Forelimb muscle (tissue), 1 donor: ENCODE measurements around the gene NPTXR. TPM values are rescaled to one million over a fixed set of nuclear protein-coding genes. Genes with fewer than 3 reads are reported as not detected.

Source experiments
- DNase-seq: peaks from one replicate; pipeline ENCODE4 v3.0.0-alpha.2; 2013; ENCODE audit warnings: low read depth
- polyA plus RNA-seq: library from polyadenylated mRNA; unstranded; fragments of 120-200 nt; gene quantifications from one replicate; pipeline ENCODE4 v1.2.1, GENCODE V29; 2013; ENCODE audit not compliant: insufficient read length

Gene NPTXR
- polyA plus RNA-seq, 1 donor: 4.9 TPM

GRCh38 chr22:38773363-38773946 is 70.4 kb downstream of the NPTXR start:
- no peak for DNase-seq

- no peak for DNase-seq
Measured at GRCh38 chr22:38772623-38772873, 71.3 kb downstream of the NPTXR start.

DNA sequence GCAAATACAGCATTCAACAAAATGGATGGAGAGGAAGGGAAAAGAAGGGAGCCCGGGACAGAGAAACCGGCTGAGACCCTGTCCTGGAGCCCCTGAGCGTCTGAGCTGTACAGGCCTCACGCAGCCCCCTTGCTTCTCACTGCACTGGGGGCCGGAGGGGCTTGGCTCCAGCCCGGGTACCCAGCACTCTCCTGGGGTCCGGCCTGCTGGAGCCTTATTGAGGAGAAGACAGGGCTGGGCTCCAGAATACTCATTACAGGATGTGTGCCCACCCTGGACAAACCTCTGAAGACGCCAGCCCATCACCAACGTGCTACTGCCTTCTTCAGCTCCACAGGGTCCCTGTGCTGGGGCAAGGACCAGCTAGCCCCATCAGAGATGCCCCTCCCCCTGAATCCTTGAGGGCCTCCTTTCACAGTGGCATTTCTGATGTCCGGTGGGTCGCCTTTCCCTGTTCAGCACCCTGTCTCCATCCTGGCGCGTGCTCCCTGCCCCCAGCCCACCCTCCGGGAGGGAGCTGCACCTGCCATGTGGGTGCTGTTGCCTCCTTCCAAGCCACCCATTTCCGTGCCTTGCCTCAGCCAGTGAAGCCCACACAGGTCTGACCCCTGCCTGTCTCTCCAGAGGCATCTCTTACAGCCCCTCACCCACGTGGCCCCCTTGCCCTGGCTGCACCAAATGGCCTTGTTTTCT is 73.4 kb downstream of the NPTXR start:
- DNase-seq: no peak

Other genes starting within 250 kb of the NPTXR start
- 1.1 TPM for gene FAM227A, start 187.6 kb downstream of the NPTXR start, polyA plus RNA-seq
- gene CBY1, start 187.4 kb downstream of the NPTXR start, polyA plus RNA-seq: 32.4 TPM
- gene TOMM22, start 162.1 kb downstream of the NPTXR start, polyA plus RNA-seq: 79.4 TPM
- 30.9 TPM for gene JOSD1, start 143.1 kb downstream of the NPTXR start, polyA plus RNA-seq
- 32.0 TPM for gene GTPBP1, start 138.1 kb downstream of the NPTXR start, polyA plus RNA-seq
- 50.6 TPM for gene SUN2, start 88.0 kb downstream of the NPTXR start, polyA plus RNA-seq
- gene DNAL4, start 49.9 kb downstream of the NPTXR start, polyA plus RNA-seq: 12.5 TPM
- gene CBX6, start 28.2 kb upstream of the NPTXR start, polyA plus RNA-seq: 24.4 TPM
- not detected for gene APOBEC3A, start 113.6 kb upstream of the NPTXR start, polyA plus RNA-seq
- gene APOBEC3B, start 138.3 kb upstream of the NPTXR start, polyA plus RNA-seq: 1.4 TPM
- gene APOBEC3C, start 170.2 kb upstream of the NPTXR start, polyA plus RNA-seq: 3.4 TPM
- 0.57 TPM for gene APOBEC3D, start 177.1 kb upstream of the NPTXR start, polyA plus RNA-seq
- gene APOBEC3F, start 196.8 kb upstream of the NPTXR start, polyA plus RNA-seq: 2.8 TPM
- 3.2 TPM for gene APOBEC3G, start 233.2 kb upstream of the NPTXR start, polyA plus RNA-seq